UCSD-AML1 (cell line): ENCODE data around the gene SYTL1.
A peak's percentile ranks its signal among the peaks of the same experiment; 100 is the strongest.
"Not testable (repeated sequence)": the region's sequence is repeated elsewhere in the genome, so short reads cannot be mapped to it uniquely, and the experiment has no call there.

Source experiments
- DNase-seq: peaks from one replicate; lab custom pipeline; 2025; ENCODE audit not compliant: unreplicated experiment; lab: John Stamatoyannopoulos, UW

The SYTL1 gene

DNA sequence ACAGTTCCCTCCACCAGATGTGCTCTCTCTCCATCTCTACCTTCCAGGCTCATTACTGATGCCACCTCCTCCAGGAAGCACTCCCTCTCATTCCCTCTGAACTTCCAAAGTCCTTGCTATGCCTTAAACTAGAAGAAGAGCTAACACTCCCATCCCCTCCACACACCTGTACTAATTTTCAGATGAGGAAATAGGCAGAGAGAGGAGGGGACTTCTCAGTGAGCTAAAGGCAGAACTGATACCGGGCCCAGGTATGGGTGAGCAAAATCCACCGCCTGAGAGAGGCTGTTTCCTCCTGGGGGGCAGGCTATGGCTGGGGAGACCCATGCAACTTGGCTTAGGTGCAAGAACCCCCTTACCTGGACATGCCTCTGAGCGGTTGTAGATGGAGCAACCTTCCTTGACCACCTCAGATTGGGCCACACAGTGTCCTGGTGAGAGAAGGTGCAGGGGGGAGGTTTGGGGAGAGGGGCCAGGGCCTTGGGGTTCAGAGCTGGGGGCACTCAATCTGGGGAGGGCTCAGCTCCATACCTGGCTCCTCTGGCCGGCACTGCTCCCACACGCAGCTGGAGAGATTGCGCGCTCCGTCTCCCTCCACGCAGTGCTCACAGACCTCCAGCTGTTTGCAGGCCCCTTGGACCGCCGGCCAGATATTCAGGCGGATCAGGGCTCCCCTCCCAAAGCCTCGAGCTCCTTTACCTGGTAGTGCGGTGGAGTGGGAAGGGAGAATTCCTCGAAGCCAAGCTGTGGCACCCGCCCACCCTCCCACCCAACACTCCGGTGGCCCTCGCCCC is 40.3 kb downstream of the SYTL1 start:
- DNase-seq, result no peak

DNA sequence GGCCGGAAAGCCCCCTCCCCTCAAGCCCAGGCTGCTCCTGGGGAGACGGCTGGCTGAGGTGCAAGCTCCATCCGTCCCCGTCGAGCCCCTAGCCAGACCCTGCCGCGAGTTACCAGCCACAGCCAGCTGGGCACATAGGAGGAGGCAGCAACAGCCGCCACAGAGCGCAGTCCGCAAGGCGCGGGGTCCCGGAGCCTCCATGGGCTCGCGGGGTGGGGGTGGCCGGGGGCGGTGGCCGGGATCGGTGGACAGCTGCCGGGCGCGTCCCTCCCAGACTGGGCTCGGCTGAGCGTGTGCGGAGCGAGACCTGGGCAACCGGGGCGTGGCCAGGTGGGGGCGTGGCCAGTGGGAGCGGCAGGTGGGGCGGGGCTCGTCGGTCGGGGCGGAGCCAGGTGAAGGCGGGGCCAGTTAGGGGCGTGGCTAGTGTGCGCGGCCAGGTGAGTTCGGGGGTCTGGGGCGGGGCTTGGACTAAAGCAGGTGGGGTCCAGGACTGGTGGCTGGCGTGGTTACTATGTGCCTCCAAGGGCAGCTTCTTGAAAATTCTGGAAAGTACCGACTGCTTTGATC is 41.3 kb downstream of the SYTL1 start, which contains the start of gene CD164L2:
TSS of gene CD164L2 (minus strand) at position 295 of the 567 bp plus-strand sequence. CDS start at position 201, 94 bp downstream.
- no peak for DNase-seq

DNA sequence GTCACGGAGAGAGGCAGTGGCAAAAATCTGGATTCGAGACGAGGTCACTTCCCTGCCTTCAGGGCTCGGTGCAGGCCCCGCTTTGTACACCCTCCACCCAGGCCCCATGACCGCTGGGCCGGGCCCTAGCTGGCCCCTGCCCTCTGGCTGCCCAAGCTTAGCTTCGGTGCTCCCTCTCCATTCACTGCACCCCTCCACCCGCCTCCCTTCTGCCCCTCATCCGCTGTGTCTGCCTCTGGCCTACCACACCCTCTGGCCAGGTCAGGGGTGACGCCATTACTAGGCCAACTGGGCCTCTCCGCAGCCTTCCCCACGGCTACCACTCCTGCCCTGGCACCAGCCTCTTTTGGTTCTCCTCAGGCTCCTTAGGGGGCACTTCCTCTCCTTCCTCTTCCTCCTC is 41.8 kb downstream of the SYTL1 start:
- DNase-seq, result no peak

DNA sequence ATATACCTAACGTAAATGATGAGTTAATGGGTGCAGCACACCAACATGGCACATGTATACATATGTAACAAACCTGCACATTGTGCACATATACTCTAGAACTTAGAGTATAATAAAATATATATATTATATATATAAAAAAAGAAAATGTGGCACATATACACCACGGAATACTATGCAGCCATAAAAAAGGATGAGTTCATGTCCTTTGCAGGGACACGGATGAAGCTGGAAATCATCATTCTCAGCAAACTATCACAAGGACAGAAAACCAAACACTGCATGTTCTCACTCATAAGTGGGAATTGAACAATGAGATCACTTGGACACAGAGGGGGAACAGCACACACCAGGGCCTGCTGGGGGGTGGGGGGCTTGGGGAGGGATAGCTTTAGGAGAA is 43.0 kb downstream of the SYTL1 start:
- not testable (repeated sequence) for DNase-seq

DNA sequence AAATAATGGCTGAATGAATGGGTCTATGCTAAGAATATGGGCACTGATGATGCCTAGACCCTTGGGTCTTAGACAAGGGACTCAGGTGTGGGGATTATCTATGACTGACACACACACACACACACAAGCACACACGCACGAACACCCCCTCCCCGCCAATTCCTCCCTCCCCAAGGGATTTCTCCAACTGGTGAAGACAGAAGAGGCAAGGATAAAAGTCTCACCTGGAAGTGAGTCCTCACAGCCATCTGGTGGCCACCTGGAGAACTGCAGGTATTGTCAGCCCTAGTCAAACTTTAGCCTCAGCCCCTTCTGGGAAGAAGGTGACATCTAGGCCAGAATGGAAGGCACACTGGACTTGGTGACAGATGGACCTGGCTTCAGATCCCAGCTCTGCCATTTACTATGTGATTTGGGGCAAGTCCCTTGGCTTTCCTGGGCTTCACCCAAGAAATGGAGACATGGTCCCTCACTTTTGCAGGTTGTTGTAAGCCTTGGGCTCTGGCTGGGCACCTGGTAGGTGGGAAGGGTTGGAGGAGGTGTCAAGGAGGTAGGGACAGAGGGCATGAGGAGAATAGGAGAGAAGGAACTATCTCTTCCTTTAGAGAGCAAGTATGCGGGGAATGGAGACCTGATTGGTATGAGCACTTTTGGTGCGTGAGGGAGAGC is 46.6 kb downstream of the SYTL1 start:
- peak; percentile 54 for DNase-seq

DNA sequence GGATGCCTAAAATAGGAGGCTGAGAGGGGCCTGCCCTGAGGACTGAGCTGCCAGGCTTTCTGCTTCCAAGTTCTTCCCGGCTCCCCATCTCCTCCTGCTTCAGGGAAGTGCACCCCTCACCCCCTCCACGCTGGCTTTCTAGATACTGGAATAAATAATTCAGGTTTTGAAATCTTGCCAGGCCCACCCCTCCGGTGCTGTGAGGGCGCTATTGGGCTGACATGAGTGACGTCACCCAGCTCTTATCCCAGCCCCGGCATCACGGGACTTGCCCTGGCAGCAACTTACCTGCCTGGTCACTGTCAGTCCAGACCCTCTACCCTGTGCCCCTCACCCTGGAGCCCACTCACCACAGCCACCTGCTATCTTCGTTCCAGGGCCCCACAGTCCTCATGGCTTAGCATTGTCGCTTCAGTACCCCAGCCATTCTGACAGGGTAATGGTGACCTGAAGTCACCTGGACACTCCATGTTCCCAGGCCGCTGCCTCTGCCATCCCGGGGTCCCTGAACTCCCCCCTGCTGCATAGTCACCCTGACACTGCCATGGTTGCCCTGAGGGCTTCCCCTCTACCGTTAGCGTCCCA is 49.8 kb downstream of the SYTL1 start:
- no peak for DNase-seq

DNA sequence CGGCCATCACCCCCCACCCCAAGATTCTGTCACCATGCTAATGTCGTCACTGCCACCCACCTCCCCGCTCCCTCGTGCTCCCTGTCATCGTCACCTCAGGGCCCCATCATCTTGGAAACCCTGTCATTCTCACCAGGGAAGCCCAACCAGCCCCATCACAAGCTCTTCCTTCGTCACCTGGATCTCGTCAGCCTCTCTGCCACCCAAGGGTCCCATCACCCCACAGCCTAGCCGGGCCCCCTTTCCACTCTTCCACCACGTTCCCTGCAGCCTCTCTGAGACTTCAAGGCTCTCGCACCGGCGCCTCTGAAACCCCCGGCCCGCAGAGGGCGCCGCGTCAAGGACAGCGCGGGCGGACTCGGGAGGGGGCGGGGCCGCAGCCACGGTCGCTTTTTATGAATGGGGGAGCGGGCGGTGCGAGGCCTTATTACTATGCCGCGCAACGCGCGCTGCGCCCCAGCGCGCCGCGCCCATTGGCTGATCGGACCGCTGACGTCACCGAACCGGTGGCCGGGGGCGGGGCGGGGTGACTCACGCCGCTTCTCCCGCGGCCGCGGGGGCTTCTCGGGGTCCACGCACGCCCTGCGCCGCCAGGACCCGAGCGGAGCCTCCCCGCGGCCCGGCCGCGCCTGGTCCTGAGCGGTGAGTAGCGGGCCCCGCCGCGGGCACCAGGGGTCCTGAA is 50.4 kb downstream of the SYTL1 start, which contains the start of gene GPR3:
TSS of gene GPR3 (plus strand) at position 527 of the 682 bp plus-strand sequence. CDS start 1,177 bp downstream, outside the sequence.
- peak; percentile 94 for DNase-seq

DNA sequence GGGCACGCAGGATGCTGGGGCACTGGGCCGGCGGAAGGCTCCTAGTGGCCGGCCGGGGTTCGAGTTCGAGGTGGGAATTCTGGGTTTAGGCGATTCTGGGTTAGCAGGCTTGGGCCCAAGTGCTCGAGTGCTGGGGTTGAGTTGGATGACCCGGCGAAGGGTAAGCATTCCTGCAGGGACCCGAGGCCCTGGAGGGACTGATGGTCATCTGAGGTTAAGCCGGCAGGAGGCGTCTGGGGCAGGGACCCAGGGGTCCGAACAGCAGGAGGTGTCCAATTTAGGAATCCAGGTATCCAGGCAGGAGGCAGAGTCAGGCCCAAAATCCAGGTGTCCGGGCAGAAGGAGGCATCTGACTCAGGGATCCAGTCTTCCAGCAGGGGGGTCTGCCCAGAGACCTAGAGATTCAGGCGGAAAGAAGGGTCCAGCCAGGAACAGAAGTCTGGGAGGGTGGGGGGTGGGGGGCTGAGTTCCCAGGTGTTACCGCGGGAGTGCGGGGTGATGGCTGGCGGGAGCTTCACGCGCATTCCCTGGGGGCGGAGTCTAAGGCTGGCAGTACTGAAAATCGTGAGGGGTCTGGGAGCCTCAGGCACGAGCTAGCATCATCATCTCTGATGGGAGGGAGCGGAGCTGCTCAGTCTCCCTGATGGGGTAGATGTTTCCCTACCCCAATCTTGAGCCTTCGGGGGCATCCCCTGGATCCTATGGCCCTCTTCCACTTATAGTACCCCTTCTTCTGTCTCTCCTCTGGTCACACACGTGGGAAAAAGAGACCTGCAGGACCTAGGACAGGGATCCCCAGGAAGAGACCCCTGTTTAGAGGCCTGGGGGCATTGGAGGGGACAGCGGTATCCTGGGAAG is 51.2 kb downstream of the SYTL1 start:
- DNase-seq, result no peak

DNA sequence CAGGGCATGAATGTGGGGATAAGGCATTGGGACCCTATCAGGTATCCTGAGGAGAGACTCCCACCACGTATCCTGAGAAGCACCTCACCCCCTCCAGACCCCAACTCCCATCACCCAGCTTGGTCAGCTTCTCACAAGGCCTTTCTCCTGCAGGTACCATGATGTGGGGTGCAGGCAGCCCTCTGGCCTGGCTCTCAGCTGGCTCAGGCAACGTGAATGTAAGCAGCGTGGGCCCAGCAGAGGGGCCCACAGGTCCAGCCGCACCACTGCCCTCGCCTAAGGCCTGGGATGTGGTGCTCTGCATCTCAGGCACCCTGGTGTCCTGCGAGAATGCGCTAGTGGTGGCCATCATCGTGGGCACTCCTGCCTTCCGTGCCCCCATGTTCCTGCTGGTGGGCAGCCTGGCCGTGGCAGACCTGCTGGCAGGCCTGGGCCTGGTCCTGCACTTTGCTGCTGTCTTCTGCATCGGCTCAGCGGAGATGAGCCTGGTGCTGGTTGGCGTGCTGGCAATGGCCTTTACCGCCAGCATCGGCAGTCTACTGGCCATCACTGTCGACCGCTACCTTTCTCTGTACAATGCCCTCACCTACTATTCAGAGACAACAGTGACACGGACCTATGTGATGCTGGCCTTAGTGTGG is 51.9 kb downstream of the SYTL1 start:
- no peak for DNase-seq

DNA sequence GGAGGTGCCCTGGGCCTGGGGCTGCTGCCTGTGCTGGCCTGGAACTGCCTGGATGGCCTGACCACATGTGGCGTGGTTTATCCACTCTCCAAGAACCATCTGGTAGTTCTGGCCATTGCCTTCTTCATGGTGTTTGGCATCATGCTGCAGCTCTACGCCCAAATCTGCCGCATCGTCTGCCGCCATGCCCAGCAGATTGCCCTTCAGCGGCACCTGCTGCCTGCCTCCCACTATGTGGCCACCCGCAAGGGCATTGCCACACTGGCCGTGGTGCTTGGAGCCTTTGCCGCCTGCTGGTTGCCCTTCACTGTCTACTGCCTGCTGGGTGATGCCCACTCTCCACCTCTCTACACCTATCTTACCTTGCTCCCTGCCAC is 52.4 kb downstream of the SYTL1 start:
- no peak for DNase-seq

DNA sequence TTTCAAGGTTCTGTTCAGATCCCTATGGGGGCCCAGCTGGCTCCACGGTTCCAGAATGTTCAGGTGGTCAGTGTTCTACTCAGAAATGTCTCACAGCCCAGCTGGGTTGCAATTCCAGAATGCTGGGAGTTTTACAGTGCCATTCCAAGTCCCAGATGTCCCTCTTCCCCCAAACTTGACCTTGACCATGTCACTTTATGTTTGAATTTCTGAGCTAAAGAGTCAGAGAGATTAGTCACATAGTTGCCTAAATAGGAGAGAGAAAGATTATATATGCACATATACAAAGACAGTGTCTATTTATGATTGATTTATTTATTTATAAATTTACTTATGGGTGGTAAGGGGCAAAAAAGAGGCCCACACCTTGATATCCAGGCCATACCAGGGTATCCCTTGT is 53.1 kb downstream of the SYTL1 start:
- no peak for DNase-seq

DNA sequence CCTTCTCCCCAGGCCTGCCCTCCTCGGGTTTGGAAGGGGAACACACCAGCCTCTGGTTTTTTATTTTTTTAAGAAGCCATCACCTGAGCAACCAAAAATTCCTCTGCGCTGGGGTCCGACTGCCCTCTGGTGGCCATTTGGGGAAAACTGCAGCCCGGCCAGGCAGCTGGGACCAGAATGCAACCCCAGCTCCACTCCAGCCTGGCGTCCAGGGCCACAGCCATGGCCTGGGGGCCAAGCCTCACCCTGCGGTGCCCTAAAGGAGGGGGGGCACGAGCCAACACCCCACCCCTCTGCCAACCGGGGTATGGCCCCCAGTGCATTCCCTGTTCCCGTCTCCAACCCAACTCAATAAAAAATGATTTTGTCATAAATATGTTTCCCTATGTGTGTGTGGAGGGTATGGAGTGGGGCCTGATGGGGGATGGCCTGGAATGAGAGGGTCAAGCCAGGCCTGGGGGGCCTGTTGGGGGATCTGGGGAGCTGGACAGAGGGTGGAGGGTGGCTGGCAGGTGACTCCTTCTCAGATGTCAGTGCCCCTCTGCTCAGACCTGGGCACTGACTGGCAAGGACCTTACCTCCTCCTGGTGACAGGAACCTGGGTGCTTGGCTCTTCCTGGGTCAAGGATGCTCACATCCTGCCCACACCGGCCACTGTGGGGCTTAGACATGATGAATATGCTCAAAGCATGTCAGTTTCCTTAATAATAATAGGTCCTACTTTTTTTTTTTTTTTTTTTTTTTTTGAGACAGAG is 53.8 kb downstream of the SYTL1 start:
- peak; percentile 77 for DNase-seq

DNA sequence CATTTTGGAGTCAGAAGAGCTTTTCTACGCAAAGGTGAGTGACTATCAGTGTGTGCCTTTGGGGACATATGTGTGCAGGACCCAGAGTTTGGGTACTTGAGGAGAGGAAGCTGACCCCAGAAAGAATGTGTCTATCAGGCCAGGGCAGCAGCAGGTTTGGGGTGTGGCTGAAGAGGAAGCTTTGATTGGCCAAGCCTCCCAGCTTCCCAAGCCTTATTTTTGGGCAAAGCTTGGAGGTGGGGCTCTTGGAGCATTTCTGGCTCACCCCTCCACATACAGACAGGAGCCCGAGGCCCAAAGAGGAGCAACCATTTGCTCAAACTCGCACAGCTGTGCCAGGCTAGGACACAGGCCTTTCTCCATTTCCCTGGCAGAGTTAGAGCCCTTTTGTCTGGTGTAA is 55.3 kb downstream of the SYTL1 start:
- DNase-seq, result no peak

DNA sequence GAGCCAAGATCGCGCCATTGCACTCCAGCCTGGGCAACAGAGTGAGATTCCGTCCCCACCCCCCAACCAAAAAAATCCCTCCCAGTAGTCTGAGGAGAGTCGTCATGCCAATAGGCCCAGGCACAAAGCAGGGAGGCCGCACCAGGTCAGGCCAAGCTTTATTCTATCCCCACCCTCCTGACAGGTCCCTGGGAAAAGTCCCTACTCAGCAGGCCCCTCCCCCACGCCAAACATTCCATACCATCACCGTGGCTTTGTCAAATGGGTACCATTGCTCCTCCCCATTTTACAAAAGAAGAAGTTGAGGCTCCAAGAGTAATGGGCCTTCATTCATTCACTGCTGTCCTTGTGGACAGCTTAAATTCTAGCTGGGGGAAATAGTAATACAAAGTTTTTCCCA is 55.9 kb downstream of the SYTL1 start:
- no peak for DNase-seq

DNA sequence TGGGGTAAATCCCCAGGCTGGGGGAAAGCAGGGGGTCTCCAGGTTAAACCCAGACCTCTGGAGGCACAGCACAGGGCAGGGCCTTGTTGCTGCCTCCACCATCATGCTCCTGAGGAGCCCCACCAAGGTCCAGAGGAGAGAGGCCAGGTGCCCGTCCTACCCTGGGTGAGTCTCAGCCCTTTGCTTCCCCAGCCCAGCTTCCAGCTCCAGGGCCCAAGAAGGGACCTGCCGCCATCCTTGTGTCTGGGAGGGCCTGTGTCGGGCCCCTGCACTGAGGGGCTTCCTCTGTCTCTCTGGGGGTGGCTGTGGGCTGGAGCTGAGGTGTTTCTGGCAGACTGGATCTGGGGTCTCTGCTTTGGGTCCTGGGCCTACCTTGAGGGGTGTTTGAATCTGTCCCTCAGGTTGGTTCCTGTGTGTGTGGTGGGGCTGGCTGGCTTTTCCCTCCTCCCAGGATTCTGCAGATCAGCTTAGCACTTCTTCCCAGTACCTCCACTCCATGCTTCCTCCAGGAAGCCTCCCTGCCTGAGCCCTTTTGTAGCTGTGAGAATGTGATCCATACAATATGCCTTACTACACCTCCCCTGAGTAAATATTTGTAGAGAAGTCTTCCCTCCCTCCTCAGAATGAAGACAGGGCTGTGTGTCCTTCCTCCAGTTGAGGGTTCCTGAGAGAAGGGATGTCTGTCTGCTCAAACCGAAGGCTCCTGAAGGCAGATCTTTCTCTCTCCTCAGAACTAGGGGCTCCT is 56.8 kb downstream of the SYTL1 start:
- no peak for DNase-seq

DNA sequence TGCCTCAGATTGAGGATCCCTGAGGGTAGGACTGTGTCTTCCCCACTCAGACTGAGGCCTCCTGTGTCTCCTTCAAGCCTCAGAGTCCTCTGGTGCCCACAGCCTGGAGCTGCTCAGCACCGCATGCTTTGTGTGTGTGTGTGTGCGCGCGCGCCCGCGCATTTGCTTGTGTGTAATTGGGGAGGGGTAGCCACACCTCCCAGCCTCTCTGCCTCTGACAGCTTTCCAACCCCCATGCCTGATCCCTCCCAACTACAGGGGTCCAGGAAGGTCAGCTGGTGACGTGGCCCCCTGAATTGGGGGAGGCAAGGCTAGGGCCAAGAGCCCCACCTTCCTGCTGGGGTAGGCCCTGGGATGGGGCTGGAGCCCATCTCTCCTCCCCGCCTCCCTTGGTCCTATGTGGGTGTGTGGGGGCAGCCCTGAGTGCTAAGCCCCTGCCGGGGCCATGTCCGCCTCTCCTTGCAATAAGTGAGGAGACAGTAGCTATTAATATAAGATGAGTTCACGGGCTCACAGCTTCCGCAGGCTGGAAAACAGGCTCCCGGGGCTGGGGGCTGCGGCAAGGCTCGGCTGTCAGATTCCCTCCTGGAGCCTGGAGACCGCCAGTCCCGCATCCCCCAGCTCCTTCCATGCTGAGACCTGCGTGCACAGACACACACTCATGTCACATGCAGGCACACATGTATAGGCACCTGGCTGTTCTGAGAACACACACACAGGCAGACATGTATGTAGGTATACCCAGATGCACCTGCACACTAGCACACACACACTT is 57.6 kb downstream of the SYTL1 start:
- no peak for DNase-seq

DNA sequence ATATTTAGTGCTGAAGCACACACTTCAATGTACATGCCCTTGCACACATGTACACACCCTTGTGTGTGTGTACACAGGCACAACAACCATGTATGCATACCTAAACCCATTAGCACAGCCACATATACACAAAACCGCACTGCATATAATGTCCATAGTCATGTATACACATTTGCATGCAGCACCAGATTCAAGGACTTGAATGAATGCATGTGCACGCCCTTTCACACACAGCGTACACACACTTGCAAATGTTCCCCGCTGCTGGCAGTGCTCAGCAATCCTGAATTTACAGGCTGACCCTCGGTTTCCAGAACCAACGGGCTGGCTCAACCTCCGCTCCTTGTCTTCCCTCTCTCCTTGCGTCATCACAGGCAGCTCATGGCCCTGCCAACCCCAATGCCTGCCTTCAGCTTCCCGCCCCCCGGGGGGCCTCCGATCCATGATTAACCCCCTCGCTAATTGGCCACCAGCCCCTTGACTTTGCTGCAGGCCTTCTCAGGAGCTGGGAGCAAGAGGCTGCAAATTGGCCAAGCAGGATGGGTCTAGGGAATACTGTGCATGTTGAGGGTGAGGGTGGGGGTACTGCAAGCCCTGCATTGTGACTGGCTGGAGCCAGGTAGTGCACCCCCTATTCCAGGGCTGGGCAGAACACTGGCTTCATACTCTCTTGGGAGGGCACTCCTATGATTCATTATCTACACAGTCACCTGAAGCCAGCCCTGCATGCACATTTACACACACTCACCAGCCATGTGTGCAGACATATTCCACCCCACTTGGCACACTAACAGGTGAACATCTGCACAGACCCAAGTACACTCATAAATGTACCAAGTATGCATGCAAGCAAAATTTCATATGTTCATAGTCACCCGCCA is 58.5 kb downstream of the SYTL1 start:
- DNase-seq, result no peak
